SH-SY5Y (cell line): ENCODE measurements around the gene KIF26B.

Experiments used
- GATA2 ChIP-seq: IDR thresholded peaks from 2 replicates; pipeline ENCODE4 v1.6.1; 2011; ENCODE audit warnings: mild to moderate bottlenecking, low read depth, low read length
- GATA3 ChIP-seq: IDR thresholded peaks from 2 replicates; pipeline ENCODE4 v1.6.1; 2011; ENCODE audit warnings: low read depth, mild to moderate bottlenecking, low read length, moderate library complexity

DNA sequence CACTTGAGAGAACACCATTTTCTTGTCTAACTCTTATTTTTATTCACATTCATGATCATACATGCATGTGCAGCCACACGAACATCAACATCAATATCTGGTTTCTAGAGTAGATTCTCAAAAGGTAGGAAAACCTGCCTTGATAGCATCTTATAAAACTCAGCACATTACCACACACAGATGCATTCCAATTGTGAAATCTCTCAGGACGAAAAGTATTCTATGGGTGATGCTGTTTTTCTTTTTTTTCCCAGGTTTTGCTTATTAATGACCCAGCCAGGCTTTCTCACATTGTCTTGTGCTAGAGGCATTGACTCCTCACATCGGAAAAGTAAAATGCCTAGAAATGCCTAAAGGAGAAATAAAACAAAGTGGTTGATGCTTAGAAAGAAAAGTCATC lies 562.8 kb downstream of the KIF26B start:
- TF ChIP-seq GATA2: no peak
- TF ChIP-seq GATA3: no peak
